ENCODE results near the gene ATP5MC3.
A peak's percentile ranks its signal among the peaks of the same experiment; 100 is the strongest.
"Not testable (repeated sequence)": the region's sequence is repeated elsewhere in the genome, so short reads cannot be mapped to it uniquely, and the experiment has no call there.

Gene ATP5MC3

GRCh38 chr2:175181104-175181876, at the start of gene ATP5MC3:
TSS of gene ATP5MC3 (minus strand) at chr2:175181710. CDS start at chr2:175181393, 317 bp downstream.
- peak; percentile 83 to 85 for DNase-seq

GRCh38 chr2:175228601-175229000, 47.1 kb upstream of the ATP5MC3 start:
- not testable (repeated sequence) for DNase-seq

- DNase-seq = no peak
These were observed 46.7 kb upstream of the ATP5MC3 start for GRCh38 chr2:175228179-175228578.

- no peak for DNase-seq
These were observed 45.9 kb upstream of the ATP5MC3 start for GRCh38 chr2:175227393-175227792.

GRCh38 chr2:175220075-175220474, 38.6 kb upstream of the ATP5MC3 start:
- DNase-seq = no peak

GRCh38 chr2:175218551-175218950, 37.0 kb upstream of the ATP5MC3 start:
- DNase-seq = no peak

- no peak for DNase-seq
These were observed 26.4 kb upstream of the ATP5MC3 start for GRCh38 chr2:175207741-175208438.

- no peak for DNase-seq
These were observed 25.4 kb upstream of the ATP5MC3 start for GRCh38 chr2:175206866-175207265.

- no peak for DNase-seq
These were observed 24.0 kb upstream of the ATP5MC3 start for GRCh38 chr2:175205523-175205922.

GRCh38 chr2:175203621-175204496, 22.3 kb upstream of the ATP5MC3 start:
- no peak for DNase-seq

GRCh38 chr2:175195012-175195411, 13.5 kb upstream of the ATP5MC3 start:
- DNase-seq = no peak

GRCh38 chr2:175188761-175189160, 7.3 kb upstream of the ATP5MC3 start:
- no peak for DNase-seq

- no peak for DNase-seq
These were observed 5.9 kb upstream of the ATP5MC3 start for GRCh38 chr2:175187378-175187777.

GRCh38 chr2:175183674-175184073, 2.2 kb upstream of the ATP5MC3 start:
- no peak for DNase-seq

- DNase-seq = no peak
These were observed 383 bp upstream of the ATP5MC3 start for GRCh38 chr2:175181877-175182308.

- no peak for DNase-seq
These were observed 808 bp downstream of the ATP5MC3 start for GRCh38 chr2:175180701-175181103.

- no peak for DNase-seq
These were observed 4.9 kb downstream of the ATP5MC3 start for GRCh38 chr2:175176624-175177023.

- DNase-seq = no peak
These were observed 5.6 kb downstream of the ATP5MC3 start for GRCh38 chr2:175175896-175176295.

GRCh38 chr2:175175320-175175719, 6.2 kb downstream of the ATP5MC3 start:
- DNase-seq = no peak

GRCh38 chr2:175170659-175171304, 10.7 kb downstream of the ATP5MC3 start:
- DNase-seq = no peak

GRCh38 chr2:175169191-175169590, 12.3 kb downstream of the ATP5MC3 start:
- DNase-seq = no peak

- peak in 1 of 2 experiments; percentile 24 for DNase-seq
These were observed 13.0 kb downstream of the ATP5MC3 start for GRCh38 chr2:175168564-175168945.

All from NCI-H187 (cell line).